HG03439 (cell line): Measurements from ENCODE around the gene CENPB.
"Not testable (repeated sequence)": the region's sequence is repeated elsewhere in the genome, so short reads cannot be mapped to it uniquely, and the experiment has no call there.

ENCODE experiments used
- ATAC-seq: cut with Tn5 transposase; IDR thresholded peaks from one replicate; pipeline ENCODE4 v1.9.1; 2021; ENCODE audit warnings: mild to moderate bottlenecking, moderate library complexity; ENCODE audit not compliant: unreplicated experiment

CENPB gene

GRCh38 chr20:3794168-3794567, 7.6 kb upstream of the CENPB start:
- not testable (repeated sequence) for ATAC-seq

- not testable (repeated sequence) for ATAC-seq
Observed at GRCh38 chr20:3789201-3789600, 2.7 kb upstream of the CENPB start.

GRCh38 chr20:3788685-3789155, 2.2 kb upstream of the CENPB start:
- ATAC-seq: no peak

GRCh38 chr20:3787324-3788014, 929 bp upstream of the CENPB start:
- ATAC-seq: no peak

GRCh38 chr20:3786126-3786484, 435 bp downstream of the CENPB start:
- no peak for ATAC-seq

DNA sequence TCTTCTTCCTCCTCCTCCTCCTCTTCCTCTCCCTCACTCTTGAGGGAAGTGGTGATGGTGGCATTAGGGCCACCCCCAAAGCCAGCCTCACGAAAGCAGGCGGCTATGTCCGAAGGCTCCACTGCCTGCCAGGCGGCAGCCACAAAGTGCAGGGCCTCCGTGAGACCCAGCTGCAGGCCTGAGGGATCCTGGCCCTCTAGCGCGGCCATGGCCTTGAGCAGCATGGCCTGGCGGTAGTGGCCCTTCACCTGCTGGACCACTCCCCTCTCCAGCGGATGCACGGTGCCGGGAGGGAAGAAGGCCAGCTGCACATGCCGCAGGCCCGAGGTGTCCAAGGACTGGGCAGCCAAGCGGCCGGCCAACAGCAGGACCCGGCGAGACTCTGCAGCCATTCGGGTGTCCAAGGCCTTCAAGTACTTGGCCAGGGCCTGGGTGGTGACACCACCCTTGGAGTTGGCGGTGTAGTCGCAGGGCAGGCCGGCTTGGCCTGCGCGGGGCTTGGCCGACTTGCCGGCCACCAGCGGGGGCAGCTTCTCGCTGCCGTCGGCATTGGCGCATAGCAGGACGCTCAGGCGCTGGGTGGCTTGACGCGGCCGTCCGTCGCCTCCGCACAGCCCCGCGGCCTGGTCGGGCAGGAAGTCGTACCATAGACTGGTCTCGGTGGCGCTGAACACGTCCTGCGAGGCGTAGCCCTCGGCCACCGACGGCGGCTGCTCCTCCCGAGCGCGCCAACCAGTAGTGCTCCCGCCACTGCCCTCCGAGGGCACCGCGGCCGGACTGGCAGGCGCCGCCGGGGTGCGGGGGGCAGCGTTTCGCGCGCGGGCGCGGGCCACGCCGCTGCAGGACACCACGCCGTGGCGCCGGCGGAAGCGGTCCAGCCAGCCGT, 1.1 kb downstream of the CENPB start:
- no peak for ATAC-seq

DNA sequence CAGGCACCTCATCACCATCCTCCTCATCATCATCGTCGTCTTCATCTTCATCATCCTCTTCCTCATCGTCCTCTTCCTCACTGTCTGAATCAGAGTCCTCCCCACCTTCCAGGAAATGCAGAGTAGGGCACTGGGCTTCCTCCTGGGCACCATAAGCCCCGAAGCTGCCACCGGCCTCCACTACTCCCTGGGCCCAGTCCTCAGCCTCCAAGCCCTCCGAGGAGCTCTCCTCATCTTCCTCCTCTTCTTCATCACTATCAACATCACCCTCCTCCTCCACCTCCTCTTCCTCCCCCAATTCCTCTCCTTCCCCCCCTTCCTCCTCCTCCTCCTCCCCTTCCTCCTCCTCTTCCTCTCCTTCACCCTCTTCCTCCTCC, 1.7 kb downstream of the CENPB start:
- no peak for ATAC-seq

DNA sequence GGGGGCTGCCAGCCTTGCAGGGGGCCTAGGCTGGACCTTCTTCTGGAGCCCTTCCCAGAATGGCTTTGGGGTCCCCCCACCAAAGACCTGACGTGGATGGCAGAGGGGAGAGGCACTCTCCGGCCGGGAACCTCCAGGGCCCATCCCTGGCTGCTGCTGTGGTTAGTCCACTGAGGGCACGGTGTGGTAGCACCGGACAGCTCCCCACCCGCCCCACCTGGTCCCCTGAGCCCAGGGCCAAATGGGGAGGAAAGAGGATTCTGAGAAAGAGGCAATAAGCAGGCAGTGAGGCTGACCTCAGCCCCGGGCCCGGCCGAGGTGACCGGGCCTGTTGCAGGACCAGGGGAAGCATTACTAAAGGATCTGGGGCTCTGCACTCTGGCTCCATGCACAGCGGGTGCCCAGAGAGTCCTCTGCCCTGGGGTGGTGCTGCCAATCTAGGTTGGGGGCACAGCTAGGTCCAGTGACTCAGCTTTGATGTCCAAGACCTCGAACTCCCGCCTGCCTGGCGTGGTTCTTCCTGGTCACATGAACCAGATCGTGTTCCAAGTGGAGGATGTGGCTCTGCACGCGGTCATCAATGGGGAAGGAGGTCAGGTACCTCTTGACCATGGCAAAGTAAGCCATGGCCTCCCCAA, 2.2 kb downstream of the CENPB start:
- no peak for ATAC-seq

DNA sequence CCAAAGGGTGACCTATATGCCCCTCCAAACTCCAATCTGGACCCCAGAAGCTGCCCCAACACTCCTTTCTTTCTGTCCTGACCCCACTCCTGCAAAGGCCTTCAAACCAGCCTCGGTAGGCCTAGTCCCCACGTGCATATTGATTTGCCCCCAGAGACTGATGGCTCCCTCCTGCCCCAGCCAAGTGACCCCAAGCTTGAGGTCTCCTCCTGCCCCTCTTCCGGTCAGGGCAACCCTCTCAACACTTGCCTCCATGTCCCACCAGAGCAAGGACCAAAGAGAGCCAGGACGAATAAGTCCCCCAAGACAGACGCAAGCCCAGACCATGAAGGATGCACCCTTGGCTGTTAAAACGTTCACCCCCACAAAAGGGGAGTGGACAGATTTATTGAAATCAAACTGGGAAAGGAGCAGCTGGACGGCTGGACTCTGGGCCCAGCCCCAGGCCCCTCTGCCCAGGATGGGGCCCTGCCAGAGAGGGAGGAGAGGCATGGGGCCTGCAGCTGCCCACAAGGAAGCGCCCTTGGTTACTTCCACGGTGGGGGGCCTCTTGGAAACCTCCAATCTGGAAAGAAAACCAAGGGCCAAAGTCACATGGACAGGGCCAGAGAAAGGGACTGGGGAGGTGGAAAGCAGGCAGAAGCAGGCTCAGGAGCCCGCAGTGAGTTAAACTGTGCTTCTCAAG, 2.9 kb downstream of the CENPB start:
- ATAC-seq: no peak

DNA sequence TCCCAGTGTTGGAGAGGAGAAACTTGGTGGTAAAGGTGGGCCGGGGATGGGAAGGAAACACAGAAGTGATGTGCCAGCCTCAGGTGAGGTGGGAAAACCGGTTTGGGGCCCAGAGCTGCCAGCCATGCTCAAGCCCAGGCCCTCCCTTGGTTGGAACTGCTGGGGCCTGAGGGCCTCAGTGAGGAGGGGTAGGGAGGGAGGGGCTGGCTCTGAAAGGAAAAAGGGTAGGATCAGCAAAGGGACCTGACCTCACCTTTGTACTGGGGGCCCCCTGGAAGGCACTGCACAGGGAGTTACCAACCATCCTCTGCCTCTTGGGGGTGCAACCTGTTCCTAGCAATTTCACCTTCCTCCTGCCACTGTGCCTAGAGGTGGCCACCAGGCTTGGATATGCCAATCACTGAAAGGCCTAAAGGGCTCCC, 3.5 kb downstream of the CENPB start:
- no peak for ATAC-seq

GRCh38 chr20:3782597-3782996, 3.9 kb downstream of the CENPB start:
- ATAC-seq: no peak

DNA sequence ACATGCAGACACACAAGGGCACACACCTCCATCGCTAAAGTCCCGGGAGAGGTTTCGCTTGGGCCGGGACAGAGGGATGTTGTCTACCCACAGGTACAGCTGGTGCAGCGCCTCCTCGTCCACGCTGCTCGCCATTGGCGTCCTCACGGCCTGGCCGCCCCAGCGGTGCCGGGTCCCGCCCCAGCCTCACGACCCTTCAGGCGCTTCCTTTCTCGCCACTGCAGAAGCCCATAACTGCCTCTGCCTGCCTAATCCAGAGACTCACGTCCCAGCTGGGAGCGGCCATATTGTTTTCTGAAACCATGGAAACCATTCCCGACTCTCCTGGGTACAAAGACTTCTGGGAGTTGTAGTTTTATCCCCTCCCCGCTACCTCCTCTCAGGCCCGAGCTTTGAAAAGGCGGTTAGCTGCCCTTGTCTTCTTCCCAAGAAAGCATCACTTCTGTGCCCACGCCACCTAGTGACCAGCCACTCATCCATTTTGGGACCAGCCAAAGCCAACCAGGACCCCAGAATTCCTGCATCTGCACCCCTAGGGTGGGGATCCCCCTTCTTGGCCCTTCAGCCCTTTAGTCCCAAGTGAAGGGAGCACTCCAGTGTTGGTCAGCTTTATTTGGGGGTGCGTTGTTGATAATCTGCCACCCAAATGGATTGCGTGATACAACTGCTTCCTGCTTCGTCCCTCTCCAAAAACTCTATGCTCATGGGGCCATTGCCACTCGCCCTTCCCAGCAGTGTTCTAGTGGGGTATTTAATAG, 5.2 kb downstream of the CENPB start, which contains the start of gene SPEF1:
Gene SPEF1, minus strand, starts transcription at position 296 of the 758 bp plus-strand sequence. Its CDS starts 161 bp downstream, at position 135.
- peak; percentile 56 for ATAC-seq

- ATAC-seq: no peak
Observed at GRCh38 chr20:3778976-3779375, 7.6 kb downstream of the CENPB start.

DNA sequence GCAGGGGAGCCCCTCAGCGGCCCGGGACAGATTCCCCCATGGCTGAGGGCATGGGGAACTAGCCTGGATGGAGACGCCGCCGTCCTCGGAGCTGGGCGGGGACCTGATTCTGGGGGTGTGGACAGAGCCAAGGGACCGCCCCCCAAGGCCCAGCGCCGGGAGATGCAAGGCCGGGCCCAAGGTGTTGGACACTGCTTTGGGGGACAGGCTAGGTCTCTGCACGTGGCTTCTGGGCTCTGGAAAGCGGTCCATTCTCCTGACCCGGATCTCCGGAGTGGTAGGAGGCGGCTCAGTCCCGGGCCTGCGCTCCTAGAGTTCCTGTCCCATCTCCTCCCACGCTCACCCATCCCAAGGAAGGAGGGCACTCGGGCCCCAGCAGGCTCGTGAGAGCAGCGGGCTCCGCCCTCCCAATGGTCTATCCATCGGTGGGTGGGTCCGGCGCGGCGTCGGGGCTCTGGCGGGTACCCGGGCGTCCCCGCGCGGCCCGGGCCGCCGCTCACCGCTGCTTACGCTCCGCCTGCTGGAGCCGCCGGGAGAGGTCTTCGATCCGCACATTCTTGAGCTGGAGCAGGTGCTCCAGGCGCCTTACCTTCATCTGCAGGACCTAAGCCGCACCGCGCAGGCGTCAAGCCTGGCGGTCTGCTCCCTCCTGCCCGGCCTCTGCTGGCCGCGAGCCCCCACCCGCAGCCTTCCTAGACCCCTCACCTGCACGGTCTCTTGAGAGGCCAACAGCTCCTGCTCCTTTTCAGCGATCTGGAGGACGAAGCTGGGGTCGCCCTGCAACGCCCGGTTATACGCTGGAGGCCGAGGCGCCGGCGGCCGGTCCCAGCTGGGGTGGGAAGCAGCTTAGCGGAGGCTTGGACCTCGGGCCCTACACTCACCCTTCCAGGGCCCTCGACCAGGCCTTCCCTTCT, 8.6 kb downstream of the CENPB start:
- no peak for ATAC-seq

- ATAC-seq: no peak
Observed at GRCh38 chr20:3777381-3777715, 9.2 kb downstream of the CENPB start.

DNA sequence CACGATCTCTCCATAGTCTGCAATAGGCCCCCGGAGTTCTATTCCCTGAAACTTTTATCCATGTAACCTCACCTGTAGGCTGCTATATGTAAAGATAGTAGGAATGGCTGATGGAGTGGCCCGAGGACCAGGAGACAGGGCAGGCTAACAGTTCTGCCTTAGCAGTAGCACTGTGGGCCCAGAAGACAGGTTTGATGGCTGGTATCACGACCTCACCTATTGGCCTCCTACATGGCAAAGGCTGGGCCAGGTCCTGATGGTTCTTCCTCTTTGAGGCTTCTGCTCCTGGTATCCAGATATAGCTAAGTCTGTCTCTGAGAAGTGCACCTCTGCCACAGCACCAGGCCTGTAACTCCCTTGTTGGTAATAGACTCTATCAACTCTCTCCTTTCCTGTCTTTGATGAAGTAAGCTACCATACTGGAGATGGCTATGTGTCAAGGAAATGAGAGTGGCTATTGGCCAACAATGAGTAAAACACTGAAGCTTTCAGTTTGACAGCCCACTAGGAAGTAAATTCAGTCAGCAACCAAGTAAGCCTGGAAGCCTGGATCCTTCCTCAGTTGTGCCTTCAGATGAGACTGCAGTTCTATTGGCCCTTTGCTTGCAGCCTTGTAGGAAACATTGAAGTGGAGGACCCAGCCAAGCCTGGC, 11.0 kb downstream of the CENPB start:
- no peak for ATAC-seq

- ATAC-seq: no peak
Observed at GRCh38 chr20:3771552-3772058, 14.9 kb downstream of the CENPB start.

- peak; percentile 40 for ATAC-seq
Observed at GRCh38 chr20:3768342-3769130, 18.0 kb downstream of the CENPB start.
